GM12864 (cell line): Measurements from ENCODE around the gene ACTL7B.
"Not testable (repeated sequence)": the region's sequence is repeated elsewhere in the genome, so short reads cannot be mapped to it uniquely, and the experiment has no call there.

ENCODE experiments used
- DNase-seq: peaks from one replicate; pipeline ENCODE4 v3.0.0-alpha.2; 2011; ENCODE audit warnings: low read depth
- H3K4me3 ChIP-seq: 2 replicates; pipeline ENCODE4 v1.5.1; 2011; ENCODE audit warnings: mild to moderate bottlenecking, low read depth, low read length, control low read depth
- TF ChIP-seq, protein P1 (sequence below): IDR thresholded peaks from 2 replicates; pipeline ENCODE4 v1.5.1; 2011; ENCODE audit warnings: low read depth, mild to moderate bottlenecking, moderate library complexity, low read length, control low read depth, inconsistent platforms; ENCODE audit errors: missing control alignments

ACTL7B gene

GRCh38 chr9:108845507-108845906, 10.3 kb downstream of the ACTL7B start:
- H3K4me3 ChIP-seq, result no peak overlapping the region
- TF ChIP-seq, protein P1, sequence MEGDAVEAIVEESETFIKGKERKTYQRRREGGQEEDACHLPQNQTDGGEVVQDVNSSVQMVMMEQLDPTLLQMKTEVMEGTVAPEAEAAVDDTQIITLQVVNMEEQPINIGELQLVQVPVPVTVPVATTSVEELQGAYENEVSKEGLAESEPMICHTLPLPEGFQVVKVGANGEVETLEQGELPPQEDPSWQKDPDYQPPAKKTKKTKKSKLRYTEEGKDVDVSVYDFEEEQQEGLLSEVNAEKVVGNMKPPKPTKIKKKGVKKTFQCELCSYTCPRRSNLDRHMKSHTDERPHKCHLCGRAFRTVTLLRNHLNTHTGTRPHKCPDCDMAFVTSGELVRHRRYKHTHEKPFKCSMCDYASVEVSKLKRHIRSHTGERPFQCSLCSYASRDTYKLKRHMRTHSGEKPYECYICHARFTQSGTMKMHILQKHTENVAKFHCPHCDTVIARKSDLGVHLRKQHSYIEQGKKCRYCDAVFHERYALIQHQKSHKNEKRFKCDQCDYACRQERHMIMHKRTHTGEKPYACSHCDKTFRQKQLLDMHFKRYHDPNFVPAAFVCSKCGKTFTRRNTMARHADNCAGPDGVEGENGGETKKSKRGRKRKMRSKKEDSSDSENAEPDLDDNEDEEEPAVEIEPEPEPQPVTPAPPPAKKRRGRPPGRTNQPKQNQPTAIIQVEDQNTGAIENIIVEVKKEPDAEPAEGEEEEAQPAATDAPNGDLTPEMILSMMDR, result no peak
- no peak for DNase-seq

GRCh38 chr9:108844856-108845255, 10.9 kb downstream of the ACTL7B start:
- no peak for DNase-seq
- H3K4me3 ChIP-seq, result no peak overlapping the region
- TF ChIP-seq, protein P1, result no peak

- DNase-seq, result no peak
- TF ChIP-seq, protein P1, result no peak
- H3K4me3 ChIP-seq, result no peak overlapping the region
Observed at GRCh38 chr9:108844391-108844790, 11.4 kb downstream of the ACTL7B start.

DNA sequence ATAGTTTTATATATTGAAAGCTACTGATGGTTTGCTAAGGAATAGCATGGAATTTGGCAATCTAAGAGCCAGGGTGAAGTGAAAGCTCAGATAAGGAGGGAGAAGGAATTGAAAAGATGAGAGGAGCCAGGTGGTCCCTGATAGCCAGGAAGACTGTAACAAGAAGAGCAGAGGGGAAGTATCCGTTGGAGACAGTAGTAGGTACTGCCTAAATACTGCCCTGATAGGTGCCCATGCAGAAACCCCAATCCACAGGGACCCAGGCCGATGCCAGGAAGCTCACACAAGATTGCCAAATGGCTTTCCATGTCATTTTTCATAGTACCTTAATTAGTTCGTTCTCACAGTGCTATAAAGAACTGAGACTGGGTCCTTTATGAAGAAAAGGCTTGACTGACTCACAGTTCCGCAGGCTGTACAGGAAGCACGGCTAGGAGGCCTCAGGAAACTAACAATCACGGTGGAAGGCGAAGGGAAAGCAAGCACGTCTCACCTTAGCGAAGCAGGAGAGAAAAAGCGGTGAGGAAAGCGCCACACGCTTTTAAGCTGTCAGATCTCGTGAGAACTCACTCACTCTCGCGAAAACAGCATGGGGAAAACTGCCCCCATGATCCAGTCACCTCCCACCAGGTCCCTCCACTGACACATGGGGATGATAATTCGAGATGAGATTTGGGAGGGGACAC, 13.0 kb downstream of the ACTL7B start:
- TF ChIP-seq, protein P1, result no peak
- no peak for DNase-seq
- no peak overlapping the region for H3K4me3 ChIP-seq

DNA sequence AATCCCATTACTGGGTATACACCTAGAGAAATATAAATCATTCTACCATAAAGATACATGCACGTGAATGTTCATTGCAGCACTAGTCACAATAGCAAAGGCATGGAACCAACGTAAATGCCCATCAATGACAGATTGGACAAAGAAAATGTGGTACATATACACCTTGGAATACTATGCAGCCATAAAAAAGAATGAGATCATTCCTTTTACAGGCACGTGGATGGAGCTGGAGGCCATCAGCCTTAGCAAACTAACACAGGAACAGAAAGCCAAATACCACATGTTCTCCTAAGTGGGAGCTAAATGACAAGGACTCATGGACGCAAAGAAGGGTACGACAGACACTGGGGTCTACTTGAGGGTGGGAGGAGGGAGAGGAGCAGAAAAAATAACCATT, 16.2 kb downstream of the ACTL7B start:
- DNase-seq, H3K4me3 ChIP-seq: not testable (repeated sequence)

- no peak for DNase-seq
- H3K4me3 ChIP-seq, result no peak overlapping the region
- TF ChIP-seq, protein P1, result no peak
Observed at GRCh38 chr9:108838017-108838416, 17.8 kb downstream of the ACTL7B start.

- no peak overlapping the region for H3K4me3 ChIP-seq
- DNase-seq, result no peak
- TF ChIP-seq, protein P1, result no peak
Observed at GRCh38 chr9:108837530-108837929, 18.3 kb downstream of the ACTL7B start.
